Measurements from ENCODE around the gene EP400. TPM values are rescaled to one million over a fixed set of nuclear protein-coding genes. Genes with fewer than 3 reads are reported as not detected.

EP400 gene
- total RNA-seq, 1 donor from 2014 or later = 85.8 TPM

DNA sequence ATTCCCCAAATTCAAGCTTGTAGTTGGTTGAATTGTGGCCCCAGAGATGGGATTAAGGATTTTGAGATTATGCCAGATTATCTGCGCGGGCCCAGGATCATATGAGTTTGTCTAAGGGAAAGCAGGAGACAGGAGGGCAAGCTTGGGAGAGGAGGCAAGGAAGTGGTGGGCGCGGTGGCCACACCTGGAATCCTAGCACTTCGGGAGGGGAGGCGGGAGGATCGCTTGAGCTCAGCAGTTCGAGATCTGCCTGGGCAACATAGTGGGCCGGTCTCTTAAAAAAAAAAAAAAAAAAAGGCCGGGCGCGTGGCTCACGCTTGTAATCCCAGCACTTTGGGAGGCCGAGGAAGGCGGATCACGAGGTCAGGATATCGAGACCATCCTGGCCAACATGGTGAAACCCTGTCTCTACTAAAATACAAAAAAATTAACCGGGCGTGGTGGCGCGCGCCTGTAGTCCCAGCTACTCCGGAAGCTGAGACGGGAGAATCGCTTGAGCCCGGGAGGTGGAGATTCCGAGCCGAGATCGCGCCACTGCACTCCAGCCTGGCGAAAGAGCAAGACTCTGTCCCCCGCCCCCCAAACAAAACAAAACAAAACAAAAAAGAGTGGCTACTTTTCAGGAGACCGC is 21.5 kb upstream of the EP400 start:
- Mint-ChIP-seq H3K4me3 (ENCODE audit: unreplicated experiment) (peak overlapping the region; percentile 83), H3K4me1 (ENCODE audit: low read depth, unreplicated experiment) (peaks cover 7% of the 10 kb centered on the region), H3K27me3 (ENCODE audit: unreplicated experiment) (peaks cover 7% of the 10 kb centered on the region), H3K27ac (ENCODE audit: unreplicated experiment) (peak overlapping the region; percentile 72), H3K9me3 (ENCODE audit: unreplicated experiment) (peaks cover 13% of the 10 kb centered on the region), H3K36me3 (ENCODE audit: unreplicated experiment) (no peaks in the 10 kb centered on the region)
- TF ChIP-seq, protein P1, sequence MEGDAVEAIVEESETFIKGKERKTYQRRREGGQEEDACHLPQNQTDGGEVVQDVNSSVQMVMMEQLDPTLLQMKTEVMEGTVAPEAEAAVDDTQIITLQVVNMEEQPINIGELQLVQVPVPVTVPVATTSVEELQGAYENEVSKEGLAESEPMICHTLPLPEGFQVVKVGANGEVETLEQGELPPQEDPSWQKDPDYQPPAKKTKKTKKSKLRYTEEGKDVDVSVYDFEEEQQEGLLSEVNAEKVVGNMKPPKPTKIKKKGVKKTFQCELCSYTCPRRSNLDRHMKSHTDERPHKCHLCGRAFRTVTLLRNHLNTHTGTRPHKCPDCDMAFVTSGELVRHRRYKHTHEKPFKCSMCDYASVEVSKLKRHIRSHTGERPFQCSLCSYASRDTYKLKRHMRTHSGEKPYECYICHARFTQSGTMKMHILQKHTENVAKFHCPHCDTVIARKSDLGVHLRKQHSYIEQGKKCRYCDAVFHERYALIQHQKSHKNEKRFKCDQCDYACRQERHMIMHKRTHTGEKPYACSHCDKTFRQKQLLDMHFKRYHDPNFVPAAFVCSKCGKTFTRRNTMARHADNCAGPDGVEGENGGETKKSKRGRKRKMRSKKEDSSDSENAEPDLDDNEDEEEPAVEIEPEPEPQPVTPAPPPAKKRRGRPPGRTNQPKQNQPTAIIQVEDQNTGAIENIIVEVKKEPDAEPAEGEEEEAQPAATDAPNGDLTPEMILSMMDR (IDR thresholded peaks at IDR 0.05; ENCODE audit: partially characterized antibody, unreplicated experiment) = no peak
- DNase-seq = no peak

DNA sequence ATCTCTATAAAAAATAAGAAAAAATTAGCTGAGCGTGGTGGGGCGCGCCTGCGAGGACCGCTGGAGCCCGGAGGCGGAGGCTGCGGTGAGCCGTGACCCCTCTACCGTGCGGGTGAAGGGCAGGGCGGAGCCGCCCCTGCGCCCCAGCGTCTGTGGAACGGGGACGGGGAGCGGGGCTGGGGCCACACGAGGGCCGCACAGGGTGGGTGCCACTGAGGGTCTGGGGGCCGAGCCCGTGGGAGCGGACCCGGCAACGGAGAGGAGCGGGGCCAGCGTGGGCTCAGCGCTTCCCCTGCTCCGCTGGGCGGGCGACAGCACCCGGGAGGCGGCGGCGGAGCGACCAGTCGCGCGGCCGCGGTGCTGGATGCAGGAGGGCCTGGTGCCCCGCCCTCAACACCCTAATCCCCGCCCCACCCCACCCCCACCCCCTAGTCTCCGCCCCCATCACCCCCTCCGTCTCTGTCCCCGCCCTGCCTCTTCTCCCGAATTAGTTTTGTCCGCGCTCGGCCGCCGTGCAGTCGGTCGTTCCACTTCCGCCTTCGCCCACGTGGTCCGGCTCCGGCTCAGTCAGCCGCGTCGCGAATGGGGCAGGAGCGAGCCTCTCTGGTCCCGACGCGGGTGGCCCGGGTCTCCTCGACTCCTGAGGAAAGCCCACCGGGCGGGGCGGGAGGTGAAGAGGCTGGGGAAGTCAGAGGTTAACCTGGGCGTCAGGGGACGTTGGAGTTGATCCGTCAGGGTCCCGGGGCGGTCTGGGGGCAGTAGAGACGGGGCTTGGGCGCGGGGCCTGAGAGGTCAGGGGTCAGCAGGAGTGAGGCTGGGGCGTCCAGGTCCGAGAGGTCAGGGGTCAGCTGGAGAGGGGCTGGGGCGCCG is 20.8 kb upstream of the EP400 start, which contains the start of gene PUS1:
Gene PUS1 (plus strand): TSS at position 566 of the 870 bp plus-strand sequence. CDS start 447 bp downstream, outside the sequence.
- TF ChIP-seq, protein P1 (IDR thresholded peaks at IDR 0.05; ENCODE audit: partially characterized antibody, unreplicated experiment) = no peak
- Mint-ChIP-seq H3K27ac (ENCODE audit: unreplicated experiment) (peak within 1 kb of the TSS; percentile 72), H3K4me1 (ENCODE audit: low read depth, unreplicated experiment) (peaks cover 6% of the 10 kb centered on the region), H3K9me3 (ENCODE audit: unreplicated experiment) (peaks cover 13% of the 10 kb centered on the region), H3K36me3 (ENCODE audit: unreplicated experiment) (no peaks in the 10 kb centered on the region), H3K27me3 (ENCODE audit: unreplicated experiment) (peaks cover 7% of the 10 kb centered on the region), H3K4me3 (ENCODE audit: unreplicated experiment) (peak within 1 kb of the TSS; percentile 93)
- DNase-seq = peak; percentile 93

DNA sequence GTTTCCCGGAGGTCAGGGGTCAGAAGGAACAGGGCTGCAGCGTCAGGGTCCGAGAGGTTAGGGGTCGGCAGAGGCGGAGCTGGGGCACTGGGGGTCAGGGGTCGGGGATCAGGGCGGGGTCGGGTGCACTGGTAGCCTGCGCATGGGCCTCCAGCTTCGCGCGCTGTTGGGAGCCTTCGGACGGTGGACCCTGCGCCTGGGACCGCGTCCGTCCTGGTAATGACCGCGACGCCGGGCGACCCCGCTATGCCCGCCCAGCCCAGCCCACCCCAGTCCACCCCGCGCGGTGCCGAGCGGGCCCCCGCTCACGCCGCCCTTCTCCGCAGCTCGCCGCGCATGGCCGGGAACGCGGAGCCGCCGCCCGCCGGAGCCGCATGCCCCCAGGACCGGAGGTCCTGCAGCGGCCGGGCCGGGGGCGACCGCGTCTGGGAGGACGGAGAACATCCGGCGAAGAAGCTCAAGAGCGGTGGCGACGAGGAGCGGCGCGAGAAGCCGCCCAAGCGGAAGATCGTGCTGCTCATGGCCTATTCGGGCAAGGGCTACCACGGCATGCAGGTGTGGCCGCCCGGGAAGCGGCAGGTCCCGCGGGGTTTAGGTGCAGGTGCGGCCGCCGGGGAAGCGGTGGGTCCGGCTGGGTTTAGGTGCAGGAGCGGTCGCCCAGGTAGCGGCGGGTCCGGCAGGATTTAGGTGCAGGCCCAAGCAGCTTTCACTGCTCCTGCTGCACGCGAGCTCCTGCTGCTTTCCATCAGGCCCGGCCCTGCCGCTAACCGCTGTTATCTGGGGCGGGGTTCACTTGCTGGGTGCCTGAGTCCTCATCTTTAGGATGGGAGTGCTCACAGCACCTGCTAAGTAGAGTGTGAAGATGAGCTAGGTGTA is 19.9 kb upstream of the EP400 start:
- peak; percentile 62 for DNase-seq
- Mint-ChIP-seq H3K4me1 (ENCODE audit: low read depth, unreplicated experiment) (peaks cover 4% of the 10 kb centered on the region), H3K4me3 (ENCODE audit: unreplicated experiment) (peak overlapping the region; percentile 93), H3K27me3 (ENCODE audit: unreplicated experiment) (peaks cover 5% of the 10 kb centered on the region), H3K27ac (ENCODE audit: unreplicated experiment) (peak overlapping the region; percentile 66), H3K9me3 (ENCODE audit: unreplicated experiment) (peaks cover 11% of the 10 kb centered on the region), H3K36me3 (ENCODE audit: unreplicated experiment) (no peaks in the 10 kb centered on the region)
- TF ChIP-seq, protein P1 (IDR thresholded peaks at IDR 0.05; ENCODE audit: partially characterized antibody, unreplicated experiment) = no peak

DNA sequence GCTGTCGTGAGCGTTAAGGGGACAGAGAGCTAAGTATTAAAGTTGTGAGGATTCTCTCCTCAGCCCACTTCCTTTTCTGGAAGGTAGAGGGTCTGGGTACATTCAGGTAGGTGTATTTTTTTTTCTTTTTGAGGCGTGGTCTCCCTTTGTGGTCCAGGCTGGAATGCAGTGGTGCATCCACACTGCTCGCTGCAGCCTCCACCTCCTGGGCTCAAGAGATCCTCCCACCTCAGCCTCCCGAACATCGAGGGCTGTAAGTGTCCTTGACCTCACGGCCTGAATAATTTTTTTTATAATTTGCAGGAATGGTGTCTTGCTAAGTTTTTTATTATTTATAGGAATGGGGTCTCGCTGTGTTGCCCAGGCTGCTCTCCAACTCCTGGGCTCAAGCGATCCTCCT is 19.2 kb upstream of the EP400 start:
- Mint-ChIP-seq H3K4me3 (ENCODE audit: unreplicated experiment) (peak overlapping the region; percentile 93), H3K4me1 (ENCODE audit: low read depth, unreplicated experiment) (peaks cover 3% of the 10 kb centered on the region), H3K9me3 (ENCODE audit: unreplicated experiment) (peaks cover 11% of the 10 kb centered on the region), H3K27me3 (ENCODE audit: unreplicated experiment) (peaks cover 4% of the 10 kb centered on the region), H3K36me3 (ENCODE audit: unreplicated experiment) (no peaks in the 10 kb centered on the region), H3K27ac (ENCODE audit: unreplicated experiment) (peak overlapping the region; percentile 66)
- DNase-seq = no peak
- TF ChIP-seq, protein P1 (IDR thresholded peaks at IDR 0.05; ENCODE audit: partially characterized antibody, unreplicated experiment) = no peak
